Upper lobe of left lung (tissue), 4 donors: ENCODE data around the gene NCMAP.

ENCODE experiments used
- CTCF ChIP-seq, 6 experiments: fragments of 450-650 bp in 4 of 6; fragments of 200-600 bp in 2 of 6; sonication (generic) in 2 of 6; IDR thresholded peaks; one replicate each; pipeline ENCODE4 v1.5.1; 2016 to 2019; ENCODE audit warnings: antibody characterized with exemption in 6 of 6
- POLR2A ChIP-seq, 4 donors: fragments of 450-650 bp; IDR thresholded peaks; one replicate each; pipeline ENCODE4 v1.5.1; 2016 to 2017; ENCODE audit warnings: antibody characterized with exemption in 4 of 4, mild to moderate bottlenecking in 2 of 4

- peak in 4 of 6 experiments; percentile 24 to 46 (median 38) for TF ChIP-seq CTCF (IDR thresholded peaks at IDR 0.05)
- TF ChIP-seq POLR2A (IDR thresholded peaks at IDR 0.05): no peak
Measured at GRCh38 chr1:24526940-24527542, 28.8 kb upstream of the NCMAP start.
